K562 (cell line): ENCODE data around the gene WDR62. TPM values are rescaled to one million over a fixed set of nuclear protein-coding genes. Genes with fewer than 3 reads are reported as not detected.

Experiments
- BCL6 ChIP-seq: fragments of 250-450 bp; sonication (Bioruptor Pico); IDR thresholded peaks from 2 replicates; pipeline ENCODE4 v1.4.0; 2020
- BCOR ChIP-seq: fragments of 450-650 bp; IDR thresholded peaks from 2 replicates; pipeline ENCODE4 v1.6.1; 2016
- BMI1 ChIP-seq: fragments of 150-350 bp; IDR thresholded peaks from 2 replicates; pipeline ENCODE4 v1.6.1; 2014; ENCODE audit warnings: low read length
- CC2D1A ChIP-seq: fragments of 450-650 bp; IDR thresholded peaks from 2 replicates; pipeline ENCODE4 v1.6.1; 2017; ENCODE audit warnings: mild to moderate bottlenecking
- EGR1 ChIP-seq: fragments of 450-650 bp; conservative IDR thresholded peaks from 2 replicates; pipeline ENCODE4 v1.6.1; 2017; ENCODE audit warnings: mild to moderate bottlenecking
- EZH2 ChIP-seq: IDR thresholded peaks from 2 replicates; pipeline ENCODE4 v1.6.1; 2012; ENCODE audit warnings: low read depth, mild to moderate bottlenecking, inconsistent platforms, low read length, borderline replicate concordance
- HMBOX1 ChIP-seq: sonication (generic); IDR thresholded peaks from 2 replicates; pipeline ENCODE4 v1.6.1; 2016
- HNRNPH1 ChIP-seq: fragments of 200-400 bp; formaldehyde crosslinking; optimal IDR thresholded peaks from 2 replicates; pipeline ENCODE3; 2017; ENCODE audit warnings: low read depth, mild to moderate bottlenecking, low read length, moderate library complexity
- HOXB6 ChIP-seq: fragments of 250-450 bp; sonication (Bioruptor Pico); IDR thresholded peaks from 2 replicates; pipeline ENCODE4 v1.5.1; 2022; ENCODE audit warnings: mild to moderate bottlenecking, borderline replicate concordance
- KDM1A ChIP-seq, 2 experiments: fragments of 450-650 bp; IDR thresholded peaks; 2 replicates each; pipeline ENCODE4 v1.6.1; 2016; ENCODE audit warnings: mild to moderate bottlenecking in 2 of 2
- KLF16 ChIP-seq: IDR thresholded peaks from 2 replicates; pipeline ENCODE4 v1.6.1; 2016; ENCODE audit warnings: antibody characterized with exemption
- NR4A1 ChIP-seq, 2 experiments: fragments of 250-450 bp in 1 of 2; fragments of 450-650 bp in 1 of 2; sonication (Bioruptor Pico) in 1 of 2; IDR thresholded peaks; 2 replicates each; pipeline versions ENCODE4 v1.4.0 to v1.6.1; 2016 to 2020; ENCODE audit warnings: mild to moderate bottlenecking in 2 of 2, missing compliant biosample characterization in 1 of 2, missing genetic modification characterization in 1 of 2, moderate library complexity in 1 of 2
- POLR2H ChIP-seq: IDR thresholded peaks from 2 replicates; pipeline ENCODE4 v1.6.1; 2016; ENCODE audit warnings: missing genetic modification characterization, low read depth, mild to moderate bottlenecking, control low read depth, missing compliant biosample characterization, moderate library complexity
- SRSF9 ChIP-seq: fragments of 200-400 bp; formaldehyde crosslinking; IDR thresholded peaks from 2 replicates; pipeline ENCODE4 v1.6.1; 2017; ENCODE audit warnings: low read depth, low read length, borderline replicate concordance
- TRIM28 ChIP-seq: fragments of 450-650 bp; IDR thresholded peaks from 2 replicates; pipeline ENCODE4 v1.6.1; 2017
- TSHZ1 ChIP-seq: fragments of 250-450 bp; sonication (Bioruptor Pico); IDR thresholded peaks from 2 replicates; pipeline ENCODE4 v1.4.0; 2020; ENCODE audit warnings: mild to moderate bottlenecking, moderate library complexity
- ZFPM2 ChIP-seq: fragments of 250-450 bp; sonication (Bioruptor Pico); IDR thresholded peaks from 2 replicates; pipeline ENCODE4 v1.5.1; 2022; ENCODE audit warnings: mild to moderate bottlenecking
- ZNF12 ChIP-seq: sonication (generic); formaldehyde crosslinking; IDR thresholded peaks from 2 replicates; pipeline ENCODE4 v1.4.0; 2020; ENCODE audit warnings: mild to moderate bottlenecking, missing genetic modification reagents
- ZNF121 ChIP-seq: sonication (generic); formaldehyde crosslinking; conservative IDR thresholded peaks from 2 replicates; pipeline ENCODE4 v1.8.0; 2022; ENCODE audit warnings: missing genetic modification reagents
- ZNF282 ChIP-seq: sonication (generic); formaldehyde crosslinking; IDR thresholded peaks from 2 replicates; pipeline ENCODE4 v1.8.1; 2023; ENCODE audit warnings: missing genetic modification reagents
- ZNF592 ChIP-seq: fragments of 450-650 bp; IDR thresholded peaks from 2 replicates; pipeline ENCODE4 v1.6.1; 2017; ENCODE audit warnings: antibody characterized with exemption, mild to moderate bottlenecking
- polyA plus RNA-seq, 8 experiments: library from polyadenylated mRNA; depleted of rRNA in 4 of 8; stranded (reverse) in 5 of 8; unstranded in 3 of 8; fragments of >200 nt; fragmentation: Nextera tagmentation in 2 of 8; fragmentation: Illumina TruSeq in 1 of 8; extraction: Ambion mirVana in 2 of 8; extraction: Trizol in 1 of 8; gene quantifications; 2 replicates each; pipeline versions ENCODE4 v1.2.1 to v1.2.3, GENCODE V29; 2011 to 2014; ENCODE audit warnings: inconsistent platforms in 1 of 8, missing spikeins in 1 of 8
- total RNA-seq, 7 experiments: library from RNA; depleted of rRNA in 6 of 7; stranded (reverse); fragments of >200 nt in 6 of 7; fragmentation: Illumina TruSeq in 2 of 7; extraction: Trizol in 2 of 7; gene quantifications; 2 replicates each; pipeline versions ENCODE4 v1.2.1 to v1.2.3, GENCODE V29; 2011 to 2021; ENCODE audit warnings: low replicate concordance in 1 of 7

Gene WDR62
- total and polyA plus RNA-seq, 9 of the 15 experiments (the other 6 are each of a cell fraction or from before 2014, with no cell fraction given): 0.35 to 32.8 (median 14.4) TPM

GRCh38 chr19:36054733-36055686, at the start of gene WDR62 (continued):
- TF ChIP-seq EZH2: no peak
- no peak; the same call in 1 of the 2 replicates for TF ChIP-seq NR4A1 (CRISPR knock-in tag; IDR thresholded peaks at IDR 0.05)
- TF ChIP-seq NR4A1 (tag; IDR thresholded peaks at IDR 0.05): no peak
- TF ChIP-seq BCL6 (CRISPR knock-in tag): no peak
- TF ChIP-seq EGR1: no peak
- TF ChIP-seq TSHZ1 (CRISPR knock-in tag): no peak
- TF ChIP-seq BCOR: no peak
- TF ChIP-seq HOXB6 (CRISPR knock-in tag): no peak
- no peak for TF ChIP-seq HNRNPH1
- TF ChIP-seq TRIM28: no peak
- peak; percentile 33; the same call in 1 of the 2 replicates for TF ChIP-seq ZNF12 (CRISPR knock-in tag)
- no peak; a peak in 1 of 4 replicates for TF ChIP-seq KDM1A (IDR thresholded peaks at IDR 0.05)
- TF ChIP-seq ZNF592: no peak
- no peak for TF ChIP-seq BMI1
- peak; percentile 68 for TF ChIP-seq POLR2H (tag)
- no peak for TF ChIP-seq KLF16
- TF ChIP-seq ZNF282 (CRISPR knock-in tag): no peak
- no peak for TF ChIP-seq HMBOX1
- no peak for TF ChIP-seq CC2D1A
- TF ChIP-seq ZNF121 (CRISPR knock-in tag): no peak
- no peak for TF ChIP-seq ZFPM2 (CRISPR knock-in tag)
- TF ChIP-seq SRSF9: no peak
